GM21786 (cell line): ENCODE measurements around the gene URB1.

Experiments used
- ATAC-seq: cut with Tn5 transposase; IDR thresholded peaks from one replicate; pipeline ENCODE4 v1.9.1; 2021; ENCODE audit not compliant: unreplicated experiment

URB1 gene

DNA sequence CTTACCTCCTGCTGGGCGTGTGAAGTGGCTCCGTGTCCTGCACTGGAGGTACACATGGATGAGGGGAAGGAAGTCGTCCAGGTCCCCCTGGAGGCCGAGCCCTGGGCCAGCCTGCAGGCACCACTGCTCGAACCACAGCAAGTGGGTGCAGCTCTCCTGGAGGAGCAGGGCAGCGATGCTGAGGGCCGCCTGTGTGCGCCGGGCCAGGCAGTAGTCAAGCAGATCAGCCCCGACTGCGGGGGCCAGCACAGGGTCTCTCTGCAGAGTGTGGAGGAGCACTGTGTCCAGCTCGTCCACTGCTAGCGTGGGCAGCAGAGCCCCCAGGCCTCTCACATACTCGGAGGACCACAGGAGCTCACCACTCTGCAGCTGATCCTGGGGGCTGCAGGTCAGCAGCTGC, 45.9 kb downstream of the URB1 start:
- ATAC-seq: no peak

DNA sequence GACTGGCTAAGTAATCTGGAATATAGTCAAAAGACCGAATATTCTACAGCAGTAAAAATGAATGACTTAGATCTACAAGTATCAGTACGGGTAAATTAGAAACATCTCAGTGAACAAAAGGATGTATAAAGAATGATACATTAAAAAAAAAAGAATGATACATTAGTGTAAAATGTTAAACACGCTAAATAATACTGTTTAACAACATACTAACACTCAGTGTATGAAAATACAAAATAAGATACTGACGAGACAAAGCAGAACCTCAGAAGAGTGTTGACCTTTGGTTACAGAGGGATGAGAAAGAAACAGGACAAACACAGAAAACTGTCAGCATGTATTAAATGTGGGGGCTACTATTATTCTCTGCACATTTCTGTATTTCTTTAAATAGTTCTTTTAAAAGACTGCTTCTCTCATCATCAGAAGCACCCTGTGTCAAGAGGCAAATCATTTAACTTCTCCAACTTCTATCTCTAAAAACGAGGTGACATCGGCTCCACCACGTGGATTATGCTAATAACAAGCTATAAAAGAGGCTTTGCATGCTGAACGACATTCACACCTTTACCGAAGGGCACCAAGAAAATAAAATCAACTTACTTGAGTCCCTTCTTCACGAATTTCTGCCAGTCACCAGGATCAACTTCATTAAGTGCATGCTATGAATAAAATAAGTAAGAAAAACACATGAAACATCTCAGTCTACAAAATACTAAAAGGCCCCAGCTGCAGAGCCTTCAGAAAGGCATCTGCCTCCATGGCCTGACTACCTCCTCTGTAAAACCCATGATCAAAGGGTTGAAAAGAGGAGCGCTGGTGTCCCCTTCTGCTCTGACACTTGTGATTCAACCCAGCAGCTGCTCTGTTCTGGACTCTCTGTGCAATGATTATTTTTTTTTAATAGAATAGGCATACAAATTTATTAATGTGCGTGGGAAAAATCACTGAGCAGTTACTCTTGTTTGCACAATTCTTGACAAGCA, 51.7 kb downstream of the URB1 start:
- no peak for ATAC-seq

DNA sequence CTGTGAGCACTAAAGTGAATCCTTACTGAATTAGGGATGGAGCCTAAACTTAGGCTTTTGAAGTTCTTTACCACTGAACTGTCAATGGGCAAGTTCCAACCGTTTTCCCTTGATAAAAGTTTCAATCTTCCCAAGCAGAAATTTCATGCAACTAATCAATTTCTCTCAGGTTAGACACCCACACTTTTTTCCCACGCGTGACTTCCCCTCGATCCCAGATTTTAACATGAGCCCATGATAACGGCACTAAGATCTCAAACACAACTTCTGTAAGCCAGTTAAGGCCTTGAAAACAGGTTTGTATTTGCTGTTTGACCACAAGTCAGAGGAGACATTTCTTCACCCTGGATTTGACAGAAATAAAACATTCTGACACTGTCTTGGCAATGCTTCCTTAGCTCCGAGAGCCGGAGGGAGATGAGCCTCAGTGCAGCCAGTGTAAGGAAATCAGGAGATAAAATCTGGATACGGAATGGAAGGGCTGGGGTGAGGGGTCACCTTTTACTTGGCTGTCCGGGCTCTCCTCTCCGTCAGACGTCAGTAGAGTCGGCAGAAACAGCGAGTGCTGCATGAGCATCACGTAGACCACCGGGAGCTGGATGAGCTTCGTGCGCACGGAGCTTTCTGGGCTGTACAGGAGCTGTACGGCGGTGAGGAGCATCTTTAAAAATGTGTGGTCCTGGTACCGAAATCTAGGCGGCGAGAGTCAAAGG, 54.4 kb downstream of the URB1 start:
- no peak for ATAC-seq

DNA sequence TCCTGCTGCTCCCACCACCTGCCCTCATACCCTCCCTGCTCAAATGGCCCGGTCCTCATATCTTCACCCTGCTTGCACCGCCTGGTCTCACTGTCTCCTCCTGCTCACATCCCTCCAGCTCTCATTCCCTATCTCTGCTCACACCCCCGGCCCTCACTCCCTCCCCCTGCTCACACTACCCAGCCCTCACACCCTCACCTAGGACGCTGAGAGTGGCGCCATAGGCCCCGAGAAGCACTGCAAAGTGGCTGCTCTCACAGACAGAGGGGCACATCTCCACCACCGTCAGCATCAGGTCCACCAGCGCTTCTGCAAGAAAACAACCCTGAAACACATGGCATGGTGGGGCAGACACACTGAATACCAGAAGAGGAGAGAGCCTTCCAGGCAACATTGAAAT, 55.6 kb downstream of the URB1 start:
- ATAC-seq: no peak

DNA sequence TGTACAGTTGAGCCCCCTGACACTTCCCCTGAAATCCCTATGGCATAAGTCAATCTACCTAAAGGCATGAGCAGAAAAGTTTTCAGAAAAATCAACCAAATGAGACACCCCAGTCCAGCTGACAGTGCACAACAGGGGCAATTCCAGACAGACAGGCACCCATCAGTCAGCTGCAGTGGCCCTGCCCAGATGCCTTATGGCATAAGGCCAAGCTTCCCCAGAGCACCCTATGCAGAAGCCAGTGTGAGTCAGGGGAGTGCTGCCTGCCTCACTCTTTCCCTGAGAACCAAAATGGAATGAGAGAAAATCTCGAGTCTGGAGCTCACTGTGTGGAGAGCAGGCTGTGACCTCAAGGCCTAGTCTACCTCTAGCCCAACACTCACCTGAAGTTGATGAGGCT, 56.1 kb downstream of the URB1 start:
- ATAC-seq: no peak

DNA sequence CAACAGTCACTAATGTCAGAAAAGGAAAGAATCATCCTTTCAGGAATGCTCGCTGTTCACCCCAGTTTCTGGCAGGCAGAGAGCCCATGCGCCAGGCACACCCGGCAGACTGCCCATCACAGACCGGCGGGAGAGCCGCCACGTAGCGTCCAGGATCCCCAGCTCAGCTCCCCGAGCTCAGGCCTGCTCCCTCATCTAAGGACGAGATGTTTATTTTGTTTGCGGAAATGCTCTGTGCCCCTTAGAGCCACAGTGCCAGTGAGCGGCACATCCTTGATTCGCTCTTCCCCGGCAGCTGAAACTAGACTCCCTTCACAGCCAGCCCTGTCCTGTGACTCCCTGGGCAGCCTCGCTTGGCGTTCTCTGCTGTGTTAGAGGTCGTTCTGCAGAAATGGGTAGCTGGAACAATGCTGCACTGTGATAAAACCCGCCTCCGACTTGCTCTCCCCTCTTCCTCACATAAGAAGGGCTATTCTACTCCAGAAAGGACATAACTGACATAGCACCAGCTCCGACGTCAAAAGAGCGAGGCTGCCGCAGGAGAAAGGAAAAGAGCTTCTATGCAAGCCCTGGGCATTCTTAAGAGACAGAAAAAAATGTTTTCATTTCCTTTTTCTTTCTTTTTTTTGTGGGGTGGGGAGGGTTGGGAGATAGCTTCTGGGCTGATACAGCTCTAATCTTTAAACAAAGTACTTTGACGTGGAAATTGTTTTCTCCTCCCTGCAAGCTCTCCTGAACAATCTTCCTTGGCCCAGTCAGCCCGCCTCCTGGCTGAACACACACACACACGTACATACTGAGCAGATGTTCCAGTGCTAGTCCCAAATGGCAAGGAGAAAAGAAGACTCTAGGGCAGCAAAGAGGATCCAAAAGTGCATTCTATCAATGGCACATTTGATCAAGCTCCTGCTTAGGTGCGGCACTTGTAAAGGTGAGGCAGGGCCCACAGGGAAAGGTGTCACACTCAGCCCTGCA, 56.9 kb downstream of the URB1 start:
- ATAC-seq: no peak

DNA sequence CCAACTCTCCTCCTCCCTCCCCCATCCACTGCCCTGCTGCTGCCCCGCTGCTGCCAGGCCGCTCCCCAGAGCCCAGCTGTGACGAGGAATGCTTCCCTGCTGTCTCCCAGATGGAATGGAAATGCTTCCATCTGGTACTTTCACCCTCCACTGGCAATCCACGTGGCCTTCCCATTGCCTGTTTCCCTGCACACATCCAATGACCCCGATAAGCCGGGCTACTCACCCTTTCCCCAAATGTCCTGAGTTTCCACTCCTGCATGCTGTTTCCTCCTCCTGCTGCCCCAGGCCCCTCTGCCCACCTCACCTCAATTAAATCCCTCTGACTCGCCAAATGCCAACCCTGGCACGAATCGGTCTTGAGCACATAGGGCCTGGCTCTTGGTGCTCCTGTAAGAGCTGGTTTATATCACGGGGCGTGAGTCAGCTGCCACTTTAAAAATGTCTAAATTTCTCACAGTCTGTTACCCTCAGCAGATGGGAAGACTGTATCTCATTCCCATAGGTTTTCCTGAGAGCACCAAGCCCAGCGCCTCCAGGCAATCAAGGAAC, 57.8 kb downstream of the URB1 start:
- ATAC-seq: no peak

DNA sequence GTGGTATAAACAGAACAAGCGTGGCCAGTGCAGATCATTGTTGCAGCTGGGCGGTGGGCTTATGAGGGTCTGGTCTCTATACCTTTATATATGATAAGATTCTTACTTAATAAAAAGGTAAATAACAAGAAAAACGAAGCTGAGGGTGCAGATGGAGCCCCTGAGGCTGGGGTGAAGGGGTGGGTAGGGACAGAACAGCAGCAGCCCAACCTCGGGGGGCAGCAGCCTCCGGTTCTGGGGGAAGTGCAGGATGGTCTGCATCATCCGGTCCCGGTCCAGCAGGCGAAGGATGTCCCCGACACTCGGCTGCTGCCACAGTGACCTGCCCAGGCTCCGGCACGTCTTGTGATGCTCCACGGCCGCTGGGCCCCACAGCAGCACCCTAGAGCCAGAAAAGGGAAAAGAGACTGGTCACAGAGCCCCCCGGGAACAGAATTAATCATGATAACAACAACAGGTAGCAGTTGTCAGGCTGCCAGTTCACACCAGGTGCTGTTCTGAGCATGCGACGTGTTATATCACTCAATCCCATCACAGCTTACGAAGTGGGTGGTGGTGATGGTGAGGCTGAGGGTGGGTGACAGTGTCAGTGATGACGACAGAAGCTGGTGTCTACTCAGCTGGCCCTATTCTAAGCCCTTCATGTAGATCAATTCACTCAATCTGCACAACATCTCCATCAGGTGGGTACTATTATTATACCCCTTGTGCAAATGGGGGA, 58.7 kb downstream of the URB1 start:
- no peak for ATAC-seq

- ATAC-seq: no peak
Measured at GRCh38 chr21:32332463-32332951, 60.3 kb downstream of the URB1 start.

DNA sequence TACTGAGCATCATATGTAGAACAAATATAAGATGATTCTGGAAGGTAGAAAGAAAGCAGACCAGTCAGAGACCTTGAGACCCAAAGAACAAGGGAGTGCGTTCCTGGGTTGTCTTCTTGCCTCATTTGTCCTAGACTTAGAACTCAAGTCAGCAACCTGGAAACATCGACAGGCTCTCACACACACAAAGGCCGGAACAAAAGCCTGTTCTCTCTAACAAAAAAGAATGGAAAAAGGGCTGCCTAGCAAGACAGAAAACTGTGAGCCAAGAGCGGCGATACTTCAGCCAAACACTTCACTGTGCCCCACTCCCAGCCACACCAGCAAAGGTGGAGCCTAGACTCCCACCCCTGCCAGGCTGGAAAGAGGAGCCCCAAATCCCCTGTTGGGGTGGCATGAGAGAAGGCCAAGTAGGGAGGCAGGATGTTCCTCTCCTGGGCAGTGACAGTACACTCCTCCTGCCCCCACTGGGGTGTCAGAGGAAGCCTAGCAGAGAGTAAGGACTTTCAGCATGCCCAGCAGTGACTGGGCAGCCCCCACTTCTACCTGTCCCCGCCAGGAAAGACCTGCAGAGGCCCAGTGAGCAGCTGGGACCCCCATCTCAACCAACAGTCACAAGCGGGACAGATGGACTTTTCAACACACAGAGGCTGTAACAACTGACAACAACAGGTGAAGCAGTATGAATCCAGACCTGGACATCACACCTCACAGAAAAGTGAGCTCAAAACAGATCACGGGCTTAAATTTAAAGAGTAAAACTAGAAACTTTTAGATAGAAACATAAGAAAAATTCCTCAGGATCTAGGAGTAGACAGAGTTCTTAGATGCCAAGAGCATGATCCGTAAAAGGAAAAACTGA, 61.1 kb downstream of the URB1 start:
- ATAC-seq: no peak

- ATAC-seq: no peak
Measured at GRCh38 chr21:32330784-32331311, 62.0 kb downstream of the URB1 start.

GRCh38 chr21:32329776-32330175, 63.0 kb downstream of the URB1 start:
- ATAC-seq: no peak

DNA sequence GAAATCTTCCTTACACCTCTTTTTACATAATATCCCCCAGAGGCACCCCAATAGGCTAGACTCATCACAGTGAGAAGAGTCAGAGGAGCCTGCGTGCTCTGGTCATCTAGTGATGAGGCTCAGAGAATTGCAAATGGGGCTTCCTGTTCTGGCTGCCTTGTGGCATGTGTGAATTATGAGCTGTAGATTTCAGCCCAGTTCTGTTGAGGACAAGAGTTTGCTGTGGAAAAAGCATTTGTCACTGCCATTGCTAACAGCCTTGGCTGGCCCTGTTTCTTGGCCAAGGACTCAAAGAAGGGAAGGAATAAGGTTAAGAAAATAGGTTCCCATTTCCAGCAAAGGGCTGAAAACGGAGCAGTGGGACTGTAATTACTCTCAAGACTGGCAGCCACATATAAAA, 63.5 kb downstream of the URB1 start:
- ATAC-seq: no peak

DNA sequence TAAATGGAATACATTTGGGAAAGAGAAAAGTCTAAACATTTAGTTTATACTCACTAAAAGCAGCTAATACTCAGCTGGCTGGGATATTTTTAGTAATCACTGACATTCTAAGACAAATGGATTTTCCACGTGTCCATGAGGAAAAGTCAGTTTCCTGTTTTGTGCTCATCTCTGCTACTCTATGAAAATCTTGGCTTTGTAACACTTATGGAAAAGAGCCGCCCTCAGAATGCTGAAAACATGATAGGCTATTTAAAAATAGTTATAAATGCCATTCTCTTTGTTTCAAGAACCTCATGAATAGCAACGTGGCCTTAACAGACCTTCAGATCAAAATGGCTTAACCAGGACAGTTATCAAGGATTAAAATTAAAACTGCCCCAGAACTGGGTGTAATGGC, 64.2 kb downstream of the URB1 start:
- no peak for ATAC-seq

DNA sequence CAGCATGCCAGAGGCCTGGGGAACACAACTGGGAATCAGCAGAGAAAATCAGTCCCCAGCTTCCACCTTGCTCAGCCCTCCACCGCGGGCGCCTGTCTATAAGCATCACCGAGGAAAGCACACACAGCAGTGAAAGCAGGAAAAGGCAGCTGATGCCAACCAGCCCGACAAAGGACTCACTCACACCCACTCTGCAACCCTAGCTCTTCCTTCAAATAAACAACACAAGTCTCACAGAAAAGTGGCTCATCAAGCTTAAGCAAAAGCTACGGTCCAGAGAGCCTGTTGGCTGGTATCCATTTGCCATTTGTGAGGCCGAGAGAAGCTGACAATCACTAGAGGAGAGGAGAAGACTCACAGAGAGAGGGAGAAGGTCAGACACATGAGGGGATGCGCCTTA, 67.1 kb downstream of the URB1 start:
- ATAC-seq: no peak

GRCh38 chr21:32322676-32323075, 70.1 kb downstream of the URB1 start:
- ATAC-seq: no peak

GRCh38 chr21:32322103-32322502, 70.7 kb downstream of the URB1 start:
- ATAC-seq: no peak

DNA sequence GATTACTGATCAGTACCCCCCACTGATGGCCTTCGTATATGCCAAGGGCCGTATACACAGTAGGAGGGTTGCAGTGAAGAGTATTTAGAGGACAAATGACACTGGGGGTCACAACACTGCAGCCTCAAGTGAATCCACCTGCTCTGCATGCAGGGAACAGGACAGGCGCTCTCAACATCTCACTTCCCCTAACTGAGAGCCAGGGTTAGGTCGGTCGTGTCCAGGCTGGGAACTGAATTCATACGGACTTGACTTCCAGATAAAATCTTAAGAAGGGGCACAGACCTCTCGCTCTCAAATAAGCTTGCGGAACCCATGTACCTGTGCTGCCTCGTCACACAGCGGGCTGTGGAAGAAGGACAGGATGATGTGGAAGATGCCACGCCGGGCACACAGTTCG, 71.3 kb downstream of the URB1 start:
- no peak for ATAC-seq

GRCh38 chr21:32320726-32321125, 72.1 kb downstream of the URB1 start:
- no peak for ATAC-seq
